ENCODE measurements around the gene HOXC4.

GRCh38 chr12:54017878-54018467 is 35.7 kb upstream of the HOXC4 start:
- TF ChIP-seq EZH2 (IDR thresholded peaks at IDR 0.05; ENCODE audit: insufficient read depth, low read length) (no peak), CTCF (IDR thresholded peaks at IDR 0.05; ENCODE audit: insufficient read depth, low read depth, low read length) (no peak)
